Thoracic aorta (tissue), 2 donors: ENCODE measurements around the gene NCKAP5L. TPM values are rescaled to one million over a fixed set of nuclear protein-coding genes. Genes with fewer than 3 reads are reported as not detected.

ENCODE experiments used
- ATAC-seq: fragments of 150-250 bp; one replicate; pipeline ENCODE4 v1.8.0; 2017; ENCODE audit warnings: low read depth; ENCODE audit not compliant: insufficient number of reproducible peaks, low FRiP score
- DNase-seq: peaks from one replicate; pipeline ENCODE4 v3.0.0-alpha.2; 2020; ENCODE audit warnings: low spot score
- H3K27ac ChIP-seq, 2 donors: fragments of 200-600 bp; sonication (generic); 1 replicate in 1 of 2; 2 replicates in 1 of 2; pipeline ENCODE4 v1.5.1; 2016; ENCODE audit warnings: mild to moderate bottlenecking in 2 of 2, moderate library complexity in 2 of 2
- H3K27me3 ChIP-seq: fragments of 200-600 bp; sonication (generic); replicated peaks from 2 replicates; pipeline ENCODE4 v1.6.0; 2016; ENCODE audit warnings: mild to moderate bottlenecking; ENCODE audit not compliant: insufficient read depth
- H3K36me3 ChIP-seq: fragments of 200-600 bp; sonication (generic); one replicate; pipeline ENCODE4 v1.5.1; 2016
- H3K4me1 ChIP-seq, 2 donors: fragments of 200-600 bp; sonication (generic); 1 replicate in 1 of 2; 2 replicates in 1 of 2; pipeline versions ENCODE4 v1.5.1 to v1.6.0; 2016; ENCODE audit warnings: low read depth in 2 of 2, mild to moderate bottlenecking in 1 of 2; ENCODE audit not compliant: control insufficient read depth in 1 of 2
- H3K4me3 ChIP-seq: fragments of 200-600 bp; sonication (generic); 2 replicates; pipeline ENCODE4 v1.5.1; 2016; ENCODE audit warnings: mild to moderate bottlenecking
- H3K9me3 ChIP-seq: fragments of 200-600 bp; sonication (generic); 2 replicates; pipeline ENCODE4 v1.5.1; 2016
- CTCF ChIP-seq: fragments of 200-600 bp; sonication (generic); IDR thresholded peaks from one replicate; pipeline ENCODE4 v1.5.1; 2019; ENCODE audit warnings: antibody characterized with exemption
- total RNA-seq, 2 donors: library from RNA; depleted of rRNA; stranded (reverse); fragments of >200 nt; gene quantifications; one replicate each; pipeline versions ENCODE4 v1.1.0 to v1.2.3, GENCODE V29; 2016

Gene NCKAP5L
- total RNA-seq, 2 donors from 2014 or later, result 34.9 to 38.0 TPM

GRCh38 chr12:49811136-49811535, 17.1 kb downstream of the NCKAP5L start:
- no peak overlapping the region for H3K4me3 ChIP-seq
- no peaks in the 10 kb centered on the region for H3K9me3 ChIP-seq
- no peak overlapping the region for H3K27ac ChIP-seq
- H3K36me3 ChIP-seq, result peaks cover 8% of the 10 kb centered on the region
- peaks cover 18 to 31% of the 10 kb centered on the region in 2 donors for H3K4me1 ChIP-seq
- no peak for ATAC-seq
- no peak for TF ChIP-seq CTCF
- DNase-seq, result no peak
- H3K27me3 ChIP-seq, result no peaks in the 10 kb centered on the region

- no peak for TF ChIP-seq CTCF
- no peak for DNase-seq
- H3K9me3 ChIP-seq, result no peaks in the 10 kb centered on the region
- no peaks in the 10 kb centered on the region for H3K27me3 ChIP-seq
- no peak overlapping the region for H3K4me3 ChIP-seq
- H3K4me1 ChIP-seq, result peaks cover 18 to 31% of the 10 kb centered on the region in 2 donors
- ATAC-seq, result no peak
- H3K27ac ChIP-seq, result peak overlapping the region; percentile 80 to 91
- peaks cover 7% of the 10 kb centered on the region for H3K36me3 ChIP-seq
Measured at GRCh38 chr12:49809906-49810389, 18.3 kb downstream of the NCKAP5L start.

- no peak for TF ChIP-seq CTCF
- H3K9me3 ChIP-seq, result no peaks in the 10 kb centered on the region
- H3K27ac ChIP-seq, result peak overlapping the region; percentile 80 to 91
- no peak for ATAC-seq
- no peaks in the 10 kb centered on the region for H3K27me3 ChIP-seq
- H3K4me1 ChIP-seq, result peaks cover 18 to 31% of the 10 kb centered on the region in 2 donors
- no peak for DNase-seq
- H3K36me3 ChIP-seq, result peaks cover 12% of the 10 kb centered on the region
- peak overlapping the region; percentile 46 for H3K4me3 ChIP-seq
Measured at GRCh38 chr12:49809381-49809905, 18.8 kb downstream of the NCKAP5L start.

- H3K4me1 ChIP-seq, result peaks cover 18 to 31% of the 10 kb centered on the region in 2 donors
- H3K36me3 ChIP-seq, result peaks cover 16% of the 10 kb centered on the region
- peak overlapping the region; percentile 46 for H3K4me3 ChIP-seq
- no peak for DNase-seq
- ATAC-seq, result peak; percentile 76
- no peak for TF ChIP-seq CTCF
- H3K27me3 ChIP-seq, result no peaks in the 10 kb centered on the region
- no peaks in the 10 kb centered on the region for H3K9me3 ChIP-seq
- peak overlapping the region; percentile 80 to 91 for H3K27ac ChIP-seq
Measured at GRCh38 chr12:49808686-49809380, 19.4 kb downstream of the NCKAP5L start.

- no peaks in the 10 kb centered on the region for H3K27me3 ChIP-seq
- TF ChIP-seq CTCF, result no peak
- no peak for DNase-seq
- H3K4me3 ChIP-seq, result no peak overlapping the region
- no peaks in the 10 kb centered on the region for H3K9me3 ChIP-seq
- peaks cover 24% of the 10 kb centered on the region for H3K36me3 ChIP-seq
- ATAC-seq, result no peak
- H3K4me1 ChIP-seq, result peaks cover 18 to 31% of the 10 kb centered on the region in 2 donors
- H3K27ac ChIP-seq, result peak overlapping the region; percentile 80 to 91
Measured at GRCh38 chr12:49807991-49808580, 20.1 kb downstream of the NCKAP5L start.
